ENCODE results near the gene TSSC4. TPM values are rescaled to one million over a fixed set of nuclear protein-coding genes. Genes with fewer than 3 reads are reported as not detected.

Gene TSSC4
- total RNA-seq, 2 experiments from 2014 or later: 40.4 to 50.9 TPM

GRCh38 chr11:2424811-2425495 is 24.4 kb downstream of the TSSC4 start:
- H3K9me2 ChIP-seq (ENCODE audit: insufficient read depth, low read length): no peaks in the 10 kb centered on the region
- no peaks in the 10 kb centered on the region for H3K36me3 ChIP-seq (ENCODE audit: insufficient read depth, low read length)
- H3K27ac ChIP-seq (ENCODE audit: low read depth, low read length, poor library complexity, severe bottlenecking): no peak overlapping the region
- TF ChIP-seq CTCF (conservative IDR thresholded peaks at IDR 0.05; ENCODE audit: low read length) (no peak), EZH2phosphoT487 (IDR thresholded peaks at IDR 0.05; ENCODE audit: borderline replicate concordance, low read depth, low read length) (no peak)
- H3K4me1 ChIP-seq (ENCODE audit: insufficient read depth, low read length, poor library complexity, severe bottlenecking): no peaks in the 10 kb centered on the region
- no peak overlapping the region for H2AFZ ChIP-seq (ENCODE audit: low read length)
- H3K9me3 ChIP-seq (ENCODE audit: low read length): no peaks in the 10 kb centered on the region
- no peaks in the 10 kb centered on the region for H4K20me1 ChIP-seq (ENCODE audit: insufficient read depth, low read length)
- no peak overlapping the region for H3K4me3 ChIP-seq (ENCODE audit: low read depth, low read length, poor library complexity, severe bottlenecking)
- POLR2A ChIA-PET: no interaction called here
- intact Hi-C loops (cut with micrococcal nuclease; ENCODE audit: unreplicated experiment): no loop called here
- H3K79me2 ChIP-seq (ENCODE audit: insufficient read depth, low read depth, low read length): no peaks in the 10 kb centered on the region
- BruUV-seq (replicated peaks): no TSS peak
- CTCF ChIA-PET (ENCODE audit: unreplicated experiment): interaction anchor here (0.8 kb wide), 1 partner anchor 123 kb away, joined by 3 read pairs; no protein-coding TSS in a partner anchor
- DNase-seq (ENCODE audit: low spot score): no peak
- no peak overlapping the region for H3K4me2 ChIP-seq (ENCODE audit: low read length)

DNA sequence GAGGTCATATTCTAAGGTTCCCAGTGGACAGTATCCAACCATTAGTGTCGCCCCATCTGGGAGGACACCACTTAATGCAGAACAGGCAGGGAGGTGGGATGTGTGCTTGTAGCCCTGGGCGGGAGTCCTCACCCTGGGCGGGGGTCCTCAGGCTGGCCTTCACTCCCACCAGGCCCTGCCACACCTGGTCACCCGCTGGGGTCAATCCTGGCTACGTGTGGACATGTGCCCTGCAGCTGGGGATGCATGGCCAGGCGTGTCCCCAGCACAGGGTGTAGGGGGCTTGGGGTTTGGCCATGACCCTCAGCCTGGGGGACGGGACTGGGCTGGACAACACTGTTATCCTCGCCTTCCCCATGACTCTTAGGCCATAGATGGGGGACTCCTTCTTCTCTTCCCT is 25.0 kb downstream of the TSSC4 start:
- Histone ChIP-seq H4K20me1 (ENCODE audit: insufficient read depth, low read length) (no peaks in the 10 kb centered on the region), H3K9me2 (ENCODE audit: insufficient read depth, low read length) (no peaks in the 10 kb centered on the region), H2AFZ (ENCODE audit: low read length) (no peak overlapping the region), H3K36me3 (ENCODE audit: insufficient read depth, low read length) (no peaks in the 10 kb centered on the region), H3K79me2 (ENCODE audit: insufficient read depth, low read depth, low read length) (no peaks in the 10 kb centered on the region), H3K9me3 (ENCODE audit: low read length) (no peaks in the 10 kb centered on the region), H3K4me2 (ENCODE audit: low read length) (no peak overlapping the region), H3K4me3 (ENCODE audit: low read depth, low read length, poor library complexity, severe bottlenecking) (no peak overlapping the region), H3K27ac (ENCODE audit: low read depth, low read length, poor library complexity, severe bottlenecking) (no peak overlapping the region), H3K4me1 (ENCODE audit: insufficient read depth, low read length, poor library complexity, severe bottlenecking) (no peaks in the 10 kb centered on the region)
- CTCF ChIA-PET (ENCODE audit: unreplicated experiment): interaction anchor here (0.8 kb wide), 1 partner anchor 123 kb away, joined by 3 read pairs; no protein-coding TSS in a partner anchor
- intact Hi-C loops (cut with micrococcal nuclease; ENCODE audit: unreplicated experiment): no loop called here
- POLR2A ChIA-PET: no interaction called here
- BruUV-seq (replicated peaks): no TSS peak
- TF ChIP-seq CTCF (conservative IDR thresholded peaks at IDR 0.05; ENCODE audit: low read length): no peak
- no peak for TF ChIP-seq EZH2phosphoT487 (IDR thresholded peaks at IDR 0.05; ENCODE audit: borderline replicate concordance, low read depth, low read length)
- DNase-seq (ENCODE audit: low spot score): no peak

GRCh38 chr11:2426221-2426620 is 25.7 kb downstream of the TSSC4 start:
- Histone ChIP-seq H2AFZ (ENCODE audit: low read length) (no peak overlapping the region), H3K9me2 (ENCODE audit: insufficient read depth, low read length) (no peaks in the 10 kb centered on the region), H4K20me1 (ENCODE audit: insufficient read depth, low read length) (no peaks in the 10 kb centered on the region), H3K4me3 (ENCODE audit: low read depth, low read length, poor library complexity, severe bottlenecking) (no peak overlapping the region), H3K27ac (ENCODE audit: low read depth, low read length, poor library complexity, severe bottlenecking) (no peak overlapping the region), H3K4me1 (ENCODE audit: insufficient read depth, low read length, poor library complexity, severe bottlenecking) (no peaks in the 10 kb centered on the region), H3K4me2 (ENCODE audit: low read length) (no peak overlapping the region), H3K36me3 (ENCODE audit: insufficient read depth, low read length) (no peaks in the 10 kb centered on the region), H3K9me3 (ENCODE audit: low read length) (no peaks in the 10 kb centered on the region), H3K79me2 (ENCODE audit: insufficient read depth, low read depth, low read length) (no peaks in the 10 kb centered on the region)
- DNase-seq (ENCODE audit: low spot score): no peak
- intact Hi-C loops (cut with micrococcal nuclease; ENCODE audit: unreplicated experiment): no loop called here
- BruUV-seq (replicated peaks): no TSS peak
- TF ChIP-seq EZH2phosphoT487 (IDR thresholded peaks at IDR 0.05; ENCODE audit: borderline replicate concordance, low read depth, low read length): no peak
- TF ChIP-seq CTCF (conservative IDR thresholded peaks at IDR 0.05; ENCODE audit: low read length): no peak
- ChIA-PET POLR2A (no interaction called here), CTCF (ENCODE audit: unreplicated experiment) (interaction anchor here (0.5 kb wide), 1 partner anchor 525 kb away, joined by 3 read pairs; no protein-coding TSS in a partner anchor)

Data from OCI-LY7 (cell line).